ENCODE results near the gene SETBP1. TPM values are rescaled to one million over a fixed set of nuclear protein-coding genes. Genes with fewer than 3 reads are reported as not detected.

SETBP1 gene
- total and polyA plus RNA-seq, 9 of the 15 experiments (the other 6 are each of a cell fraction or from before 2014, with no cell fraction given), result under 0.01 to 0.13 (median 0.04) TPM

- intact Hi-C loops (cut with micrococcal nuclease), result no loop called here
- no peak for FAIRE-seq
Observed at GRCh38 chr18:45073556-45073955, 392.9 kb downstream of the SETBP1 start.

More at GRCh38 chr18:45073556-45073955, 392.9 kb downstream of the SETBP1 start:
- TF ChIP-seq RNF2 (IDR thresholded peaks at IDR 0.05) (no peak), SMARCA5 (IDR thresholded peaks at IDR 0.05) (no peak), NUFIP1 (IDR thresholded peaks at IDR 0.05; ENCODE audit: partially characterized antibody) (no peak), SMAD1 (IDR thresholded peaks at IDR 0.05; ENCODE audit: low read depth, low read length, partially characterized antibody) (no peak), CTCFL (IDR thresholded peaks at IDR 0.05; ENCODE audit: borderline replicate concordance, insufficient read depth, low read depth, low read length, poor library complexity, severe bottlenecking) (no peak), WHSC1 (IDR thresholded peaks at IDR 0.05; ENCODE audit: low read length) (no peak), SAP30 (IDR thresholded peaks at IDR 0.05; ENCODE audit: borderline replicate concordance, insufficient read depth, low read depth, low read length, poor library complexity, severe bottlenecking) (no peak), MAFG (tag; conservative IDR thresholded peaks at IDR 0.05) (no peak), NCOA4 (IDR thresholded peaks at IDR 0.05; ENCODE audit: partially characterized antibody) (no peak), HOMEZ (CRISPR knock-in tag; IDR thresholded peaks at IDR 0.05) (no peak), DIDO1 (tag; IDR thresholded peaks at IDR 0.05; ENCODE audit: low read depth) (no peak)
- H3K4me2 ChIP-seq (ENCODE audit: insufficient read depth, low read length), result no peak overlapping the region
- ATAC-seq, result no peak
- no peak for DNase-seq (ENCODE audit: extremely low read depth in 1 of 4, low spot score in 3 of 4)
- H3K27ac ChIP-seq (ENCODE audit: extremely low read depth, low read depth, low read length), result no peak overlapping the region
- no peaks in the 10 kb centered on the region for H3K79me2 ChIP-seq (ENCODE audit: control insufficient read depth, insufficient read depth, low read length)
- H2AFZ ChIP-seq (ENCODE audit: low read depth, low read length), result no peak overlapping the region
- H3K27me3 ChIP-seq (ENCODE audit: control insufficient read depth in 2 of 2, insufficient read depth in 2 of 2, low read length in 2 of 2), result no peaks in the 10 kb centered on the region
- no peaks in the 10 kb centered on the region for H3K9me3 ChIP-seq (replicated peaks; ENCODE audit: control insufficient read depth, insufficient read depth, low read depth, low read length)
- no peak overlapping the region for H3K9ac ChIP-seq (ENCODE audit: insufficient read depth in 1 of 2, low read depth in 2 of 2, low read length in 2 of 2)
- CTCF ChIA-PET (ENCODE audit: low intra/inter-chr PET ratio), result no interaction called here
- H3K36me3 ChIP-seq (ENCODE audit: control insufficient read depth, insufficient read depth, low read length), result no peaks in the 10 kb centered on the region
- no TSS peak for BruUV-seq (replicated peaks)
- H4K20me1 ChIP-seq (replicated peaks; ENCODE audit: control insufficient read depth, insufficient read depth, low read length), result no peaks in the 10 kb centered on the region
- POLR2A ChIA-PET, result no interaction called here
- H3K4me1 ChIP-seq (replicated peaks in 1 of 2; ENCODE audit: control insufficient read depth in 2 of 2, insufficient read depth in 2 of 2, low read length in 2 of 2), result peaks cover 0 to 2% of the 10 kb centered on the region in 2 experiments; a peak in 1 of 5 replicates
- in situ Hi-C loops (cut with MboI), result no loop called here
- H3K9me1 ChIP-seq (ENCODE audit: control insufficient read depth, insufficient read depth, low read length), result no peaks in the 10 kb centered on the region
- no peak overlapping the region for H3K4me3 ChIP-seq
